NCI-H128 (cell line): ENCODE measurements around the gene DNAJC16.
"Not testable (repeated sequence)": the region's sequence is repeated elsewhere in the genome, so short reads cannot be mapped to it uniquely, and the experiment has no call there.

Experiments used
- DNase-seq: peaks from one replicate; lab custom pipeline; 2025; ENCODE audit not compliant: unreplicated experiment; lab: John Stamatoyannopoulos, UW

DNAJC16 gene

DNA sequence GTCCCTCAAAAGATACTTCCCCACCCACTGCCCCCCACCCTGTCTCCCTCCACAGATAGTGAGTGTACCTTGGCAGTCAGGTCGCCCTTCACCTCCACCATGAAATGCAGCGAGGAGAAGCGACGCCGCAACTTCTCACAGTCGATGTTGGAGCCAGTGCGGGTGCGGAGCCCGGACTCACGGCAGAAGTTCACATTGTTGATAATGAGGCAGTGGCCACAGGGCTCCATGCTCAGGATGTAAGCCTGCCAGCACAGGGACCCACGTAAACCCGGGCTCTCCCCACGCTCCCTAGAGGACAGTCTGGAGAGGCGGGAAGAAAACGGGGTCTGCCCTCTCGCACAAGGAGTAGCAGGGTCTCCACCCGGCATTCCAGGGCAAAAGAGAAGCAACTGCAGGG is 19.8 kb upstream of the DNAJC16 start:
- no peak for DNase-seq

DNA sequence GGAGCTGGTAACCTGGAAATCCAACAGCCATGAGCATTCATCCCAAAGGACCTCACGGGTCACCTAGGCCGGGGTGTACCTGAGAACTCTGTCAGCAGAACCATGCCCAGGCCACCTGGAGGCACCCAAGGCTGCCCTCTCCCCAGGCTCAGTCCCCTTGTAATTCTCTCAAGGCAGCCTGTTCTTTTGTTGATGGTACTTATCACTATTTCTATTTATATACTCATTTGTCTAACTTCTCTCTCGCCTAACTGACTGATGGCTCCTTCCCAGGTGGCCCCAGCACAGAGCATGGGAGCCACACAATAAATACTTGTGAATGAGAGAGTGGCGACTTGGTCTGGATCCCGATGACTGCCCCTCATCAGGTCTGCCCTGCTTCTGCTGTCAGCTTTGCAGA is 19.4 kb upstream of the DNAJC16 start:
- no peak for DNase-seq

DNA sequence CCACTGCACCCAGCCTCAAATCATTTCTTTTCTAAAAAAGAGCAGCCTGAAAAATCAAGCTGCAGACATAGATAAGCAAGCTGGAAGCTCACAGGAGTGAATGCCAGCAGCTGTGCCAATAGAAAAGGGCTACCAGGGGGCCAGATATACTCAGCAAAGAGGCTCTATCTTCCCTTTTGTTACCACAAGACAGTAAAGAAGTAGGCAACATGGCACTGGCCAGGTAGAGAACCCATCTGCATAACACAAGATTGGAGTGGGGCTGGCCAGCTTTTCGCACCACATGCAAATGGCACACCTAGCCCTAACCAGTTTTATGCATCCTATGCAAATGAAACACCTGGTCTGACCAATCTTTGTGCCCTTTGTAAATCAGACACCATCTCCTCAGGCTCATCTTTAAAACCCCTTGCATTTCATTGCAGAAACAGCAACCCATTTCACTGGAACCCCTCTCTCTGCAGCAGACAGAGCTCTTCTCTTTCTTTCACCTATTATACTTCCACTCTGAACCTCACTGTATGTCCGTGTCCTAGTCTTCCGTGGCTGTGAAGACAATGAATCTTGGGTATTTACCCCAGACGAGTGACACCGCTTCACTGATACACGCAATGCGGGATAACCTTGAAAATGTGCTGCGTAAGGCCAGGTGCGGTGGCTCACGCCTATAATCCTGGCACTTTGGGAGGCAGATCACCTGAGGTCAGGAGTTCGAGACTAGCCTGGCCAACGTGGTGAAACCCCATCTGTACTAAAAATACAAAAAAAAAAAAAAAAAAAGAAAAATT is 17.8 kb upstream of the DNAJC16 start:
- no peak for DNase-seq

DNA sequence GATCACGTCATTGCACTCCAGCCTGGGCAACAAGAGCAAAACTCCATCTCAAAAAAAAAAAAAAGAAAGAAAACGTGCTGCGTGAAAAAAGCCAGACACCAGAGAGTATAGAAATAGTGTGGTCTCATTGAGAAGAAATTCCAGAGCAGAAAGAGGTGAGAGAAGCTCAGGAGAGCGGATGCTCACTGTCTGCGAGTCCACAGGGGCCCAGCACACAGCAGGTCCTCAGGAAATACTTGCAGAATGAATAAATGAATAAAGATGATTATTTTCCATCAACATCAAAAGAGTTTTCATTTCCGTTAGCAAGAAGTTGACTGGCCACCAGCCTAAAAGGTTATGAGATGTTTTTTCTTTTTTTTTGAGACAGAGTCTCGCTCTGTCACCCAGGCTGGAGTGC is 17.1 kb upstream of the DNAJC16 start:
- no peak for DNase-seq

DNA sequence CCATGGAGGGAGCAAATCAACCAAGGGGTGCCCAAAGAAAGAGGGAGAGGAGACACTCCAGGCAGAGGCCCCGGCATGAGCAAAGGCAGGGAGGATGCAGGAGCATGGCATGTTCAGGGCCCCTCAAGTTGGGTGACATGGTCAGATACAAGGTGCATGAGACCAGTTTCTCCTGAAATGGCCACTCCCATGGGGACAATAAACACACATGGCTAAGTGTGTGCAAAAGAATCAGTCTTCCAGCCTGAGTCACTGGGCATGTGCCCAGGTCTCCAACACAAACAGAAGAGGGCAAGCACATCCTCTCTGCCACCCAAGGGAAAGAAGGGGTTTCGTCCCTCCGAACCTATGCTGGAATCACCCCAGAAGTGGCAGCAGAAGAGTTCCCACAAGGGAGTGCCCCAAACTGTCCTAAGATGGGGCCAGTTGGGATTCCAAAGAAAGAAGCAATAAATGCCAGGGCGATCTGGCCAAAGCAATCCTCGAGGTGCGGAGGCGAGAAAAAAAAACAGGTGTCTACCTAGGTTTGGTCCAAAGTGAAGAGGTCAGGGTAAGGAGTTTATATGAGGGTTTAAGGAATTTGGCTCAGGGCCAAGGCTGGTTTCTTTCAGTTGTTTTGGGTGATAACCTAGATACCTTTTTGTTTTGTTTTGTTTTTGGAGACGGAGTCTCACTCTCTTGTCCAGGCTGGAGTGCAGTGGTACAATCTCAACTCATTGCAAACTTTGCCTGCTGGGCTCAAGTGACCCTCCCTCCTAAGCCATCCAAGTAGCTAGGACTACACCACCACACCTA is 15.8 kb upstream of the DNAJC16 start:
- DNase-seq: no peak

DNA sequence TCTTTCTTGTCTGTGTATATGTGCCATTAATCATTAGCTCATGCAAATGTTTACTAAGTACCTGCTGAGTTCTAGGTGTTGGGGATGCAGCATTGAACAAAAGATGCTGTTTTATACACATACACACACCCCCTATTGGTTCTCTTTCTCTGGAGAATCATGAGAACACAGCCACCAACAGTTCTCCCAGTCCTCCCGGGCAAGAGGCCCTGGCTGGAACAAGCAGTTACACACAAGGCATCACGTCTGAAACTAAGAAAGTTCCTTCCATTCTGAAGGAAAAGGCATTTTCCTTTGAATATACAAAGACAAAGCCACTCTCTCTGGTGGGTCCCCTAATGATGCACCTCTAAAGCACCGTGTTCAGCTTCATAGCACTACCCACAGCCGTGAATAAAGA is 13.5 kb upstream of the DNAJC16 start:
- DNase-seq: no peak

DNA sequence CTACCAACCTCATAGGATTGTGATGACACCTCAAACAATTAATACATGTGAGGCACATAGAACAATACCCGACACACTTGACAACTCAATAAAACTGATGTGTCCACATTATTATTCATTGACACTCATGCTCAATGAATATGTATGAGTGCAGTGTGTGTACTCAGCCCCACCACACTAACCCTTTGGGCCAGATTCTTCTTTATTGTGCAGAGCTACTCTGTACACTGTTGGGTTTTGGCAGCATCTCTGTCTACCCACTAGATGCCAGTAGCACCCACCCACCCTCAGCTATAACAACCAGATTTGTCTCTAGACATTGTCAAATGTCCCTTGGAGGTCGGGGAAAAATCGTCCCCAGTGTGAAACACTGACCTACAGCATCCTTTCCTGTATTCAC is 12.7 kb upstream of the DNAJC16 start:
- DNase-seq: no peak

DNA sequence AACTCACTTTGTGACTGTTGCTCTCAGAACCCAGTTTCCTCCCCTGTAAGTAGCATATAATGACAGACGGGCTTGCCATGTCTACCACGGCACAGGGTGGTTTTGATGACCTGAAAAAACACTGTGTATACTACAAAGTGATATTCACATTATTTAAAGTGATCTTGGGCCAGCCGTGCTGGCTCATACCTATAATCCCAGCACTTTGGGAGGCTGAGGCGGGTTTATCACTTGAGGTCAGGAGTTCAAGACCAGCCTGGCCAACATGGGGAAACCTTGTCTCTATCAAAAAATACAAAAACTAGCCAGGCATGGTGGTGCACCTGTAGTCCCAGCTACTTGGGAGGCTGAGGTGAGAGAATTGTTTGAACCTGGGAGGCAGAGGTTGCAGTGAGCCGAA is 12.1 kb upstream of the DNAJC16 start:
- DNase-seq: not testable (repeated sequence)

DNA sequence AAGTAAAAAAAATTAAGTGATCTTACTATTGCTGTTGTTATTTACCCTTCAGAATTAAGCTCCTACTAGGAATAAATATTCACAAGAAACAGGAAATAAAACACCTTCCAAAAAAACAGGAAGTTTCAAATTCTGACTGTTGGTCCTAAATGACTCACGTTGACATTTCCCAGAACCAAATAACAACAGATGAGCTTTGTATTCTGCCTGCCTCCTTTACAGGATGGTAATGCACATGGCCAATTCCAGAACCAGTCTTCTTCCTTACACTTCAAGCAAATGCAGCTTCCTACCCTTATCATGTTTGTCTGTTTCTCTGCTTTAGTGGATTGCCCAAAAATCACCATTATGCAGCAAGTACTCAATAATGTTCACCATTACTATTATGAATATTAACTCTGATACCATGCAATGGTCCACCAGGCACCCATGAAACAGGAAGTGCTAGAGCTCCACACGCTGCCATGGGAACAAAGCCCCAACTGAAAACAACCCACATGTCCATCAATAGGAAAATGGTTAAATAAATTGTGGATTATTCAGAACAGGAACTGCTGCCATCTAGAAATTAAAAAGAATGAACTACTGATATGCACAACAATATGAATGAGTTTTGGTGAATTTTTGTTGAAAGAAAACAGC is 11.5 kb upstream of the DNAJC16 start:
- DNase-seq: no peak

DNA sequence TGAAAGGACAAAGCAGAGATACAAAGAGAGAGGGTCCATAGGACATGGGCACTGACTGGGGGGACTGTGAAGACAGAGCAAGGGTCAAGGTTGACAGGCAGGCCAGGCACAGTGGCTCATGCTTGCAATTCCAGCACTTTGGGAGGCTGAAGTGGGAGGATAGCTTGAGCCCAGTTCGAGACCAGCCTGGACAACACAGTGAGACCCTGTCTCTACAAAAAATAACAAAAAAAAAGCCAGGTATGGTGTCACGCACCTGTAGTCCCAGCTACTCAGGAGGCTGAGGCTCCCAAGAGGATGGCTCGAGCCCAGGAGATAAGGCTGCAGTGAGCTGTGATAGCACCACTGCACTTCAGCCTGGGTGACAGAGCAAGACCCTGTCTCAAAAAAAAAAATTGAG is 7.0 kb upstream of the DNAJC16 start:
- DNase-seq: no peak

DNA sequence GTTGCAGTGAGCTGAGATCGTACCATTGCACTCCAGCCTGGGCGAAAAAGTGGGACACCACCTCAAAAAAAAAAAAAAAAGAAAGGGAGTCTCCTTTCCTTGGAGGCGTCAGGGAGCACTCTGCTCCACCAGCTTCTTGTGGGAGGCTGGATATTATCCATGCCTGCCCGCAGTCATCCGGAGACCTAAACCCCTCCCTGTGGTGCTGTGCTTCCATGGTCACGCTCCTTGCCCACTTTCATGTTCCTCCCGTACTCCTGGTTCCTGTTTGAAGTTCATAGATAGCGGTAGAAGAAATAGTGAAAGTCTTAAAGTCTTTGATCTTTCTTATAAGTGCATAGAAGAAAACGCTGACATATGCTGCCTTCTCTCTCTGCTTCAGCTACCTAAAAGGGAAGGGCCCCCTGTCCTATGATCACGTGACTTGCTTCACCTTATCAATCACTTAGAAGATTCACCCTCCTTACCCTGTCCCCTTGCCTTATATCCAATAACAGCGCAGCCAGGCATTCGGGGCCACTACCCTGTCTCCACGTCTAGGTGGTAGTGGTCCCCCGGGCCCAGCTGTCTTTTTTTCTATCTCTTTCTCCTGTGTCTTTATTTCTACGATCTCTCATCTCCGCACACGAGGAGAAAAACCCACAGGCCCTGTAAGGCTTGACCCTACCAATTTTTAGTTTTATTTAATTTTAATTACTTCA is 5.3 kb upstream of the DNAJC16 start:
- not testable (repeated sequence) for DNase-seq

DNA sequence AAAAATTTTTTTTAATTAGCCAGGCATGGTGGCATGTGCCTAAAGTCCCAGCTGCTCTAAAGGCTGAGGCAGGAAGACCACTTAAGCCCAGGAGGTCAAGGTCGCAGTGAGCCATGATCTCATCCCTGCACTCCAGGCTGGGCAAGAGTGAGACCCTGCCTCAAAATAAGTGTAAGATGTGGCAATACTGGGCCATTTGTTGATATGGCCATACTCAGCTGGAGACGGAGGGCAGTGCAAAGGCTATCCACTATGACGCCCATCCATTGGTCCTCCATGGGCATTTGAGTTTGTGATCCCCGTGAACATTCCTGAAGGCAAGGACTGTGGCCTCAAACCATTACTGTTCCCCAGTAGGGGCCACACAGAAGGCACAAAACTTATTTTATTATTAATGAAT is 4.1 kb upstream of the DNAJC16 start:
- no peak for DNase-seq

DNA sequence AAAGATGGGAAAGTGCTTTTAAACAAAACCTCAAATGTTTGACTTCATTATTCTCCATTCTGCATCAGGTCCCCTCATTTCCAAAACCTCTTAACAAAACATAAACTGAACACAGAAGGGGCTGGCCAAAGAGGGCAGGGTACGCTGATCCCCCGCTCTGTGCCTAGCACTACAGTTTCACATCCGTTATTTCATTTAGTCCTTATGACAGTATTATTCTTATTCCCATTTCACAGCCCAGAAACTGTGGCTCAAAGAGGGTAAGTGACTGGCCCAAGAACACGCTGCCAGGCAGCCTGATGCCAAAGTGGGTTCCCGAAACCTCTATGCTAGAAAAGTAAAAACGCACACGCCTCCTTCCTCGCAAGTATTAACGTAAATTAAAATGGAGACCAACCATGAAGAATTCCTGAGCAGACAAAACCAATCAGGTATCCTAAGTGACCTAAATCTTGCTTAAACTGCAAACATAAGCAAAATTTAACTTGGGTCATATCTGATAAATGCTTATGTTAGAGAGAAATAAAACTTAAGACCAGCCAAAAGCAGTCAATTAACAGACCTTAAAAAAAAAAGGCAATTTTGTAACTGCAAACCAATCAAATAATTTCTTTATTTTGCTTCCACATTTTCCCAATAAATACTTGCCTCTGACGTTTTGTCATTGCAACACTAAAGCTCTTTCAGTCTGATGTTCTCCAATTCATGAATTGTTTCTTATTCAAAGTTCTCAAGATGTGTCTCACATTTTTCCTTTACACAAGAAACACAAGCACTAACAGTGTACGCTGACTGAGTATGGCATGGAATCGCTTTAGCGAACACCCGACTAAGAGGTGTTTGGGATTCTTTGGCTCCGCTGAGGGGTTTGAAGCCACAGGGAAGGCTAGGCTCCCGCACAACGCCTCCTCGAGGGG is 3.3 kb upstream of the DNAJC16 start:
- DNase-seq: no peak

DNA sequence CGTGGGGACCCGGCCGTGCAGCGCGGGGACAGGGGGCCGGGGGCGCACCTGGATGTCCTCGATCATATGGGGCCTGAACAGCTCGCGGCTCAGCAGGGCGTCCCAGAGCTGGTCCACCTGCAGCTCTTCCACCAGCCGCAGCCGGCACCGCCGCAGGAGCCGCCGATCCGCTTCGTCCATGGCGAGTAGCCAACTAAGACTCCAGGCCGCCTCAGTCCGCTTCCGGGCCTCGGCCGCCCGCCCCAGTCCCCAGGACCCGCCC is 2.7 kb upstream of the DNAJC16 start, which contains the start of gene CASP9:
Gene CASP9 (minus strand): TSS at position 195 of the 262 bp plus-strand sequence. CDS start 15 bp downstream, at position 180.
- no peak for DNase-seq

DNA sequence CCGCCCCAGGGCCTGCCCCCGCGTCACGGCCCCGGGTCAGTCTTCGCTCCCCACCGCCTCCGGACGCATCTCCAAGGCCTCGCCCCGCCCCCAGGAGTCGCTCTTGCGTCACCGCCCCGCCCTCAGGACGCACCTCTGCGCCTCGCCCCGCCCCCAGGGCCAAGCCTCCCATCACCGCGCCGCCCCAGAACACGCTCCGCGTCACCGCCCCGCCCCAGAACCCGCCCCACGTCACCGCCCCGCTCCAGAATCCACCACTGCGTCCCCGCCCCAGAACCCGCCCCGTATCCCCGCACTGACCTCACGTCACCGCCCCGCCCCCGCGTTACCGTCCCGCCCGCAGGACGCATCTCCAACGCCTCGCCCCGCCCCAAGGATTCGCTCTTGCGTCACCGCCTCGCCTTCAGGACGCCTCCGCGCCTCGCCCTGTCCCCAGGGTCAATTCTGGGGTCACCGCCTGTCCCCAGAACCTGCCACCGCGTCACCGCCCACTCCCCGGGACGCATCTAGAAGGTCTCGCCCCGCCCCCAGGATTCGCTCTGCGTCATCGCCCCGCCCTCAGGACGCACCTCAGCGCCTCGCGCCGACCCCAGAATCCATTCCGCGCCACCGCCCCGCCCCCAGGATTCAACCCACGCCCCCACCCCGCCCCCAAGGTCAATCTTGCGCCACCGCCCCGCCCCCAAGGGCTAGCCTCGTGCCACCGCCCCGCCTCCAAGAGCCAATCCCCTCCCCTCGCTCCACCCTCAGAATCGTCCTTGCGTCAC is 2.2 kb upstream of the DNAJC16 start:
- DNase-seq: peak; percentile 100

DNA sequence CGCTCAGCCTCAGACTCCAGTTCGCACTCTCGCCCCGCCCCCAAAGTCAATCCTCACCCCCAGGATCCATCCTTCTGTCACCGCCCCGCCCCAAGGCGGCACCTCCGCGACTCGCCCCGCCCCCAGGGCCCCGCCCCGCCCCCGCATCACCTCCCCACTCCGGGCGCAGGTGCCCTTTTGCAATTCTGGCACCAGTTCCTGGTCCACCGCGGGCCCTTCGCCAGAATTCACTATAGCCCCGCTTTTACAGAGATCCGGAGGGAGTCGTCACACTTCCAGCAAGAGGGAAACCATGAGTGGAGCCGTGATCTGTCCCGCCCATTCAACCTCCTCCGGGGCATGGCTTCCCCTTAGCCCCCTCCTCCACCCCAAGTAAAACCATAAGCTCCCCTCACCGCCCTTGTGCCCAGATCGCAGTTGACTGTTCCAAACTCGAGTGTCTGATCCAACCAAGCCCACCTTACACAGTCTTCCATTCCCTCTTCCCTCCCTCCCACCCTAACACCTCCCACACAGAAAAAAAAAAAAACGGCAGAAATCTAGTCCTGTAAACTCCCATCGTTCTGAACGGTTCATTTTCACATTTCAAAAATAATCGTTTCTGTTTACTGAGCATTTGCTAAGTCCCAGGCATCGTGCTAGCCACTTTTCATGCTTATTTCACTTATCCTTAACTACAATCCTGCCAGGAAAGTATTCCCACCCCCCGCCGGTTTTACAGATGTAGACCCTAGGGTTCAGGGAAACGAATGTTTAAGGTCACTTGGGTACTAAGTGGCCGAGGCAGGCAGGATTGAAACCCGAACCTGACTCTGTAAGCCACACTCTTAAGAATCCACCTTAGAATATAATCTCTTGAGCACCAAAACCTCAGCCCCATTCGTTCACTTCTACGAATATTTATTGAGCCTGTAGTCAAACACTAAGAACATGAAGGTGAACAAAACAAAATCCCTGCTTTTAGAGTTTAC is 1.3 kb upstream of the DNAJC16 start:
- DNase-seq: no peak

DNA sequence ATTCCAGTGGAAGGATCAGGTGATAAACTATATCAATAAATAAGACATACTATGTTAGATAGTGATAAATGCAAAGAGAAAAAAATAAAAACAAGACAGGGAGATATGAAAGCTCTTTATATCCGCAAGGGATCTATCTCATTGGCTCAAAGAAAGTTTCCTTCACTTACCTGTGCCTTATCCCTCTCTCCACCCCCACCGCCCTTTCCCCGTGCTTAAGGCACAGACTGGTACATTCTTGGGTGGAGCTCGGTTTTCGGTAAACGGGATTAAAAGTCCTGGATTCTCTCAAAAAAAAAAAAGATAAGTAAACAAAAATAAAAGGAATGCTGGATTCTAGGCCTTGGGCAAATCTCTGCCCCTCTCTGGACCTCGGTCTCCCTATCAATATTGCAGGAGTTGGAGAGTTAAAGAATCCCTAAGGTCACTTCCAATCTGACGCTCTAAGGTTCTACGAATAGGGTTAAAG is 593 bp upstream of the DNAJC16 start:
- no peak for DNase-seq

DNA sequence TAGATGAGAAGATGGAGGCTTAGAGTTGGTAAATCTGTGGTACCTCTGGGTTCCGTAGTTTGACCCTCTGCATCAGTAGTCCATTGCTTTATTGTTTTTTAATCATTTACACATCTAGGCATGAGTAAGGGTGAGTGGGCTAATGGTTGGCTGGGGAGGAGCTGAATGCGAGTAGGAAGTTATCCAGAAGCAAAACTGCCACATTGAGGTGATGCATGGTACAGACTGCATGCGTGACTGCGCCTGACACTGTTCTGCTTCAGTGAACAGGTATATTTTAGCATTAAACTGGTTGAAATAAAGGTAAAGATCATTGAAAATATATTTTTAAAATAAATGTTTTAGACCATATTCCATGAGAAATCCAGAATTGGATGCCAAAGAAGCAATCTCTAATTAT is 4.4 kb downstream of the DNAJC16 start:
- DNase-seq: no peak
